Testis (tissue), 3 donors: ENCODE measurements around the gene TENM4. TPM values are rescaled to one million over a fixed set of nuclear protein-coding genes. Genes with fewer than 3 reads are reported as not detected.

Source experiments
- DNase-seq: peaks from one replicate; pipeline ENCODE4 v3.0.0-alpha.2; 2019
- H3K27ac ChIP-seq, 2 donors: fragments of 200-600 bp; sonication (generic); one replicate each; pipeline ENCODE4 v1.5.1; 2019
- H3K27me3 ChIP-seq: fragments of 200-600 bp; sonication (generic); one replicate; pipeline ENCODE4 v1.5.1; 2019
- H3K36me3 ChIP-seq: fragments of 200-600 bp; sonication (generic); one replicate; pipeline ENCODE4 v1.5.1; 2017; ENCODE audit warnings: low read depth; ENCODE audit errors: missing control alignments
- H3K4me1 ChIP-seq: fragments of 200-600 bp; sonication (generic); one replicate; pipeline ENCODE4 v1.5.1; 2019
- H3K4me3 ChIP-seq, 2 donors: fragments of 200-600 bp; sonication (generic); one replicate each; pipeline ENCODE4 v1.5.1; 2017 to 2019
- H3K9me3 ChIP-seq: fragments of 200-600 bp; sonication (generic); one replicate; pipeline ENCODE4 v1.5.1; 2017
- CTCF ChIP-seq, 3 experiments: fragments of 450-650 bp in 2 of 3; fragments of 200-600 bp in 1 of 3; sonication (generic) in 1 of 3; IDR thresholded peaks; one replicate each; pipeline ENCODE4 v1.5.1; 2016 to 2019; ENCODE audit warnings: antibody characterized with exemption in 3 of 3, mild to moderate bottlenecking in 2 of 3, moderate library complexity in 1 of 3
- POLR2A ChIP-seq: fragments of 450-650 bp; IDR thresholded peaks from one replicate; pipeline ENCODE4 v1.6.1; 2017; ENCODE audit warnings: antibody characterized with exemption, mild to moderate bottlenecking, moderate library complexity
- WGBS, 2 donors: methylation state at CpG; one replicate each; pipeline ENCODE4 v1.1.5; 2018; 5-methylcytosine and 5-hydroxymethylcytosine counted together
- intact Hi-C: fragments of 100-400 bp; cut with DNase I; formaldehyde crosslinking; loops from one replicate; pipeline ENCODE4 v1.15.1; 2023; ENCODE audit warnings: low total_unique reads
- polyA plus RNA-seq: library from polyadenylated mRNA; stranded (reverse); fragments of 350-450 nt; fragmentation: Illumina TruSeq; extraction: RNeasy Lipid Tissue Mini Kit (QIAGEN cat#74804); gene quantifications from one replicate; pipeline ENCODE4 v1.2.3, GENCODE V29; 2014; ENCODE audit warnings: low read depth, low replicate concordance; ENCODE audit not compliant: insufficient read depth
- total RNA-seq, 2 donors: library from RNA; depleted of rRNA; stranded (reverse); fragments of >200 nt; gene quantifications; one replicate each; pipeline ENCODE4 v1.2.3, GENCODE V29; 2016

Gene TENM4
- total and polyA plus RNA-seq, 3 donors from 2014 or later = 10.6 to 17.9 (median 11.4) TPM

DNA sequence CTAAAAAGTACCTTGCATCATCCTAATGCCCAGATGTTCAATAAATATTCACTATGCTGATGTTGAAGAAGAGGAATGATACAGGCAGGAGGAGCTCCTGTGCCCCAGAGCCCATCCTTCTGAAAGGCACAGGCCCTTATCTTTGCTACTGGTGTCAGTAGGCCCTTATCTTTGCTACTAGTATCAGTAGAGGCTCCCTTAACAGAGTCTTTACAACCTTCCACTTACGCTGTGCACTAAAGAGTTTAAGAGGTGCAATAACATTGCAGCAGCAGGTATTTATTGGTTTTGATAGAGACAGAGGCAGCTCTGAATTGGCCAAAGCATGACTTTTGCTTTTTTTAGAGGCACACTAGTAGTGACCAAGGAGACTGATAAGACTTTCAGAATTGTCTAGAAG lies 174.4 kb downstream of the TENM4 start:
- 84% methylated on average over 1 of the region's 1 CpG for WGBS, 2 donors
- TF ChIP-seq CTCF (IDR thresholded peaks at IDR 0.05) (no peak), POLR2A (no peak)
- Histone ChIP-seq H3K27me3 (no peaks in the 10 kb centered on the region), H3K36me3 (no peaks in the 10 kb centered on the region), H3K4me3 (no peak overlapping the region), H3K9me3 (no peaks in the 10 kb centered on the region), H3K4me1 (no peaks in the 10 kb centered on the region), H3K27ac (no peak overlapping the region)
- intact Hi-C loops = no loop called here
- DNase-seq = no peak

DNA sequence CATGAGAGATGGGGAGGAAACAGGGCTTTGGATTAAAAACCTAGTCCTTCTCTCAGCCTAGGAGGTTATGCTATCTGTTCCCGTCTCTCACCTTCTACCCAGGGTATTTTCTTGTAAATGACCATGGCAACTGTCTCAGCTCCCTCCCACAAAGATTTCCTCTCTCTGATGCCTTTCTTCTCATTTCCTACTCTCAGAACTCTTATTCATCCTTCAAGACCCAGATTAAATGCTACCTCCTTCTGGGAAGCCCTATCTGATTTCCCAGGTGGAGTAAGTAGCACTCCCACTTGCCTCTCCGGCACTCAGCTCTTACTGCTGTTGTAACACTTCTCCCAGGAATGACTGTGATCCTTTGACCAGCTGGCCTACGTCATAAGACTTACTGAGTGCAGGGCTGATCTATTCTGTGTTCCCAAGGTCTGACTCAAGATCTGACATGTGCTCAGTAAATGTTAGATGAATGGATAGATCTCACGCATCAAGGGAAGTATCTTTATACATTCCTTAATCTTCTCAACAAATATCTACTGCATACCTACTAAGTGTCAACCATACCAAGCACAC lies 175.0 kb downstream of the TENM4 start:
- no peak overlapping the region for H3K4me3 ChIP-seq
- no peaks in the 10 kb centered on the region for H3K9me3 ChIP-seq
- H3K27ac ChIP-seq = no peak overlapping the region
- TF ChIP-seq POLR2A (no peak), CTCF (IDR thresholded peaks at IDR 0.05) (no peak)
- intact Hi-C loops = no loop called here
- 67 to 68% methylated on average over 4 of the region's 4 CpGs for WGBS, 2 donors
- no peaks in the 10 kb centered on the region for H3K36me3 ChIP-seq
- H3K27me3 ChIP-seq = no peaks in the 10 kb centered on the region
- no peak for DNase-seq
- no peaks in the 10 kb centered on the region for H3K4me1 ChIP-seq

DNA sequence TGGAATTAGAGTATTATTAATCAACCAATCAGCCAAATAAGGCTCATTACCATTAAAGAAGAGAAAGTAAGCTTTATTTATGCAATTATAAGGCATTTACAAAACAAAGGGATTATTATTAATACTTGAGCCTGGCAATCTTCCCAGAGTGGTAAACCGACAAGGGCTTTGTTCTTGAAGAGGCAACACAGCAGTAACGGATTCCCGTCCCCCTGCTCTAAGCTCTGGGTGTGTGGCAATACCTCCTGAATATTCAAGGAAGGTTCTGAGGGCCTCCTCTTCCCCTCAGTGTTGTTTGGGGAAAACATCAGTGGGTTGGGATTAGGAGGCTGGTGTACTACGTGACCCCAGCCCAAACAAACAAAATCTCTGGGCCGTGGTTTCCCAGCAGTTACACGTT lies 176.5 kb downstream of the TENM4 start:
- no peak for DNase-seq
- TF ChIP-seq POLR2A (no peak), CTCF (IDR thresholded peaks at IDR 0.05) (no peak)
- intact Hi-C loops = no loop called here
- Histone ChIP-seq H3K27me3 (no peaks in the 10 kb centered on the region), H3K27ac (no peak overlapping the region), H3K9me3 (no peaks in the 10 kb centered on the region), H3K4me1 (no peaks in the 10 kb centered on the region), H3K36me3 (no peaks in the 10 kb centered on the region), H3K4me3 (no peak overlapping the region)
- 74 to 90% methylated on average over 6 of the region's 6 CpGs for WGBS, 2 donors

DNA sequence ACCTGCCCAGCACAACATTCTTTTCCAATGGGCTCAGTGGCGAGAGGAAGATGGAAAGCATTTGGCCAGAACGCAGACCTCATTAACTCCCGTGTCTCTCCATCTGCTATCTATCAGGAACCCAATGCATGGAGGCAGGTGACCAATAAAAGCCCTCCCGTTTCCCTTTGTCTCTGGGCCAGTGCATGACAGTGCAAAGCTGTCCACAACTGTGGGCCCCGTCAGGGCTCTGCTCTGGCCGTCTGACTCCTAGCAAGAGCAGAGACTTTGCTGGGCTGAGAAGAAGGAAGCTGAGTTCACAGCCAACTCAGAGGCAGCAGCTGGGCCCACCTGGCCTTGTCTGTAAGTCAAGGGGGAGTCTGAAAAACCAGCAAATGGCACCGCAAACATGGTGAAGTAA lies 177.8 kb downstream of the TENM4 start:
- Histone ChIP-seq H3K9me3 (no peaks in the 10 kb centered on the region), H3K4me3 (no peak overlapping the region), H3K27me3 (no peaks in the 10 kb centered on the region), H3K36me3 (no peaks in the 10 kb centered on the region), H3K27ac (no peak overlapping the region), H3K4me1 (no peaks in the 10 kb centered on the region)
- intact Hi-C loops = no loop called here
- peak; percentile 40 for DNase-seq
- 49 to 66% methylated on average over 6 to 7 of the region's 7 CpGs for WGBS, 2 donors
- TF ChIP-seq POLR2A (no peak), CTCF (IDR thresholded peaks at IDR 0.05) (no peak)

- intact Hi-C loops = no loop called here
- H3K27ac ChIP-seq = no peak overlapping the region
- TF ChIP-seq POLR2A (no peak), CTCF (IDR thresholded peaks at IDR 0.05) (no peak)
These were observed 178.6 kb downstream of the TENM4 start for GRCh38 chr11:79262221-79262620.

More at GRCh38 chr11:79262221-79262620, 178.6 kb downstream of the TENM4 start:
- Histone ChIP-seq H3K27me3 (no peaks in the 10 kb centered on the region), H3K9me3 (no peaks in the 10 kb centered on the region), H3K36me3 (no peaks in the 10 kb centered on the region), H3K4me3 (no peak overlapping the region), H3K4me1 (no peaks in the 10 kb centered on the region)
- DNase-seq = no peak
- 59 to 80% methylated on average over 4 of the region's 4 CpGs for WGBS, 2 donors
